ENCODE measurements around the gene SBF2. TPM values are rescaled to one million over a fixed set of nuclear protein-coding genes. Genes with fewer than 3 reads are reported as not detected.

SBF2 gene
- total RNA-seq, 1 experiment from 2014 or later = 31.3 TPM

GRCh38 chr11:9787260-9787659, 506.8 kb downstream of the SBF2 start:
- ATAC-seq (no peak), DNase-seq (no peak)
- no peaks in the 10 kb centered on the region for H3K4me1 ChIP-seq (ENCODE audit: insufficient read depth, low read length)
- H3K79me2 ChIP-seq (ENCODE audit: low read length) = no peaks in the 10 kb centered on the region
- no peak overlapping the region for H3K27ac ChIP-seq (ENCODE audit: low read length)
- CTCF ChIA-PET = no interaction called here
- H3K4me3 ChIP-seq (ENCODE audit: low read length) = no peak overlapping the region
- no peak overlapping the region for H2AFZ ChIP-seq (ENCODE audit: low read length)
- POLR2A ChIA-PET (ENCODE audit: unreplicated experiment) = no interaction called here
- BruUV-seq (replicated peaks) = no TSS peak
- H3K27me3 ChIP-seq (ENCODE audit: low read length) = no peaks in the 10 kb centered on the region
- intact Hi-C loops (cut with micrococcal nuclease) = no loop called here
- H3K4me2 ChIP-seq (ENCODE audit: low read length) = no peak overlapping the region
- H3K9me3 ChIP-seq (ENCODE audit: low read length) = no peaks in the 10 kb centered on the region
- no peaks in the 10 kb centered on the region for H4K20me1 ChIP-seq (ENCODE audit: low read length)
- H3K36me3 ChIP-seq (ENCODE audit: low read depth, low read length) = no peaks in the 10 kb centered on the region; the same call in 1 of the 2 replicates
- no peaks in the 10 kb centered on the region for H3F3A ChIP-seq (ENCODE audit: low read length, unreplicated experiment)
- H3K9ac ChIP-seq (ENCODE audit: low read length) = no peak overlapping the region
- TF ChIP-seq EZH2phosphoT487 (IDR thresholded peaks at IDR 0.05; ENCODE audit: borderline replicate concordance, low read length) (no peak), EZH2 (IDR thresholded peaks at IDR 0.05; ENCODE audit: low read length, unreplicated experiment) (no peak), CTCF (conservative IDR thresholded peaks at IDR 0.05; ENCODE audit: low read depth, low read length) (no peak)
- H3K9me2 ChIP-seq (replicated peaks; ENCODE audit: low read length) = no peaks in the 10 kb centered on the region

GRCh38 chr11:9784602-9785315, 509.3 kb downstream of the SBF2 start:
- ATAC-seq (no peak), DNase-seq (no peak)
- Histone ChIP-seq H3K27me3 (ENCODE audit: low read length) (no peaks in the 10 kb centered on the region), H4K20me1 (ENCODE audit: low read length) (no peaks in the 10 kb centered on the region), H3K4me1 (ENCODE audit: insufficient read depth, low read length) (no peaks in the 10 kb centered on the region), H3K36me3 (ENCODE audit: low read depth, low read length) (peaks cover 2% of the 10 kb centered on the region; the same call in 1 of the 2 replicates), H3K9me3 (ENCODE audit: low read length) (no peaks in the 10 kb centered on the region), H2AFZ (ENCODE audit: low read length) (no peak overlapping the region), H3F3A (ENCODE audit: low read length, unreplicated experiment) (no peaks in the 10 kb centered on the region), H3K4me2 (ENCODE audit: low read length) (no peak overlapping the region), H3K4me3 (ENCODE audit: low read length) (no peak overlapping the region), H3K9ac (ENCODE audit: low read length) (no peak overlapping the region), H3K79me2 (ENCODE audit: low read length) (no peaks in the 10 kb centered on the region), H3K27ac (ENCODE audit: low read length) (no peak overlapping the region), H3K9me2 (replicated peaks; ENCODE audit: low read length) (no peaks in the 10 kb centered on the region)
- intact Hi-C loops (cut with micrococcal nuclease) = no loop called here
- TF ChIP-seq EZH2 (IDR thresholded peaks at IDR 0.05; ENCODE audit: low read length, unreplicated experiment) (no peak), CTCF (conservative IDR thresholded peaks at IDR 0.05; ENCODE audit: low read depth, low read length) (no peak), EZH2phosphoT487 (IDR thresholded peaks at IDR 0.05; ENCODE audit: borderline replicate concordance, low read length) (no peak)
- POLR2A ChIA-PET (ENCODE audit: unreplicated experiment) = no interaction called here
- no TSS peak for BruUV-seq (replicated peaks)
- CTCF ChIA-PET = no interaction called here

DNA sequence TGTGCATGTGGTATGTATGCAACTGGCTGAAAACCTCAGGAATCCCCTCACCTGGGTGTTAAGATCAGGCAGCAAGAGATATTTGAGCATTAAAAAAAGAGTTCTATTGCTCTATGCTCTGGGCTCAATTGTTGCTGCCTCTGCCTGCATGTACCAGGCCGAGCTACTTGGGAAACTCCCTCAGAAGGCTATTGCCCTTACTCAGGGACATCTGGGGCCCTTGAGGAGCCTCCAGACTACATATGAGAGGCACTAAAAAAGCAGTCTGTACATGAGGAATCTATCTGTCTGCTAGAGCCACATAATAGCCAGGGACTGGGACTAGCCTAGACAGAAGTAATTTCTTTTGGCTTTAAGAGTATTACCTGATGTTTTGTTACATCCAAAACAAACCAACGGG, 510.0 kb downstream of the SBF2 start:
- Histone ChIP-seq H3K36me3 (ENCODE audit: low read depth, low read length) (peaks cover 2% of the 10 kb centered on the region; the same call in 1 of the 2 replicates), H3K27ac (ENCODE audit: low read length) (no peak overlapping the region), H3F3A (ENCODE audit: low read length, unreplicated experiment) (no peaks in the 10 kb centered on the region)

More for the DNA sequence above, 510.0 kb downstream of the SBF2 start:
- Histone ChIP-seq H3K9me2 (replicated peaks; ENCODE audit: low read length) (no peaks in the 10 kb centered on the region), H2AFZ (ENCODE audit: low read length) (no peak overlapping the region), H3K9ac (ENCODE audit: low read length) (no peak overlapping the region), H3K79me2 (ENCODE audit: low read length) (no peaks in the 10 kb centered on the region), H3K27me3 (ENCODE audit: low read length) (no peaks in the 10 kb centered on the region), H3K4me3 (ENCODE audit: low read length) (no peak overlapping the region), H3K4me1 (ENCODE audit: insufficient read depth, low read length) (no peaks in the 10 kb centered on the region), H4K20me1 (ENCODE audit: low read length) (no peaks in the 10 kb centered on the region), H3K9me3 (ENCODE audit: low read length) (no peaks in the 10 kb centered on the region), H3K4me2 (ENCODE audit: low read length) (no peak overlapping the region)
- POLR2A ChIA-PET (ENCODE audit: unreplicated experiment) = no interaction called here
- TF ChIP-seq EZH2phosphoT487 (IDR thresholded peaks at IDR 0.05; ENCODE audit: borderline replicate concordance, low read length) (no peak), CTCF (conservative IDR thresholded peaks at IDR 0.05; ENCODE audit: low read depth, low read length) (no peak), EZH2 (IDR thresholded peaks at IDR 0.05; ENCODE audit: low read length, unreplicated experiment) (no peak)
- intact Hi-C loops (cut with micrococcal nuclease) = no loop called here
- BruUV-seq (replicated peaks) = no TSS peak
- DNase-seq = no peak
- CTCF ChIA-PET = no interaction called here
- no peak for ATAC-seq
